IPS DF 6.9 (cell line): ENCODE results near the gene BCAS3.

Experiments
- DNase-seq: peaks from one replicate; pipeline ENCODE4 v3.0.0-alpha.2; 2013; ENCODE audit warnings: low read depth, low spot score
- H3K27ac ChIP-seq: one replicate; pipeline ENCODE4 v1.5.1; 2013; ENCODE audit warnings: low read length, control low read depth
- H3K27me3 ChIP-seq: 2 replicates; pipeline ENCODE4 v1.6.1; 2013; ENCODE audit warnings: mild to moderate bottlenecking, low read length; ENCODE audit not compliant: control insufficient read depth, insufficient read depth
- H3K36me3 ChIP-seq: 2 replicates; pipeline ENCODE4 v1.6.1; 2013; ENCODE audit warnings: low read length; ENCODE audit not compliant: control insufficient read depth, insufficient read depth
- H3K4me1 ChIP-seq: 2 replicates; pipeline ENCODE4 v1.6.1; 2013; ENCODE audit warnings: low read length; ENCODE audit not compliant: control insufficient read depth, insufficient read depth
- H3K4me3 ChIP-seq: 2 replicates; pipeline ENCODE4 v1.5.1; 2013; ENCODE audit warnings: mild to moderate bottlenecking, low read length
- H3K9me3 ChIP-seq: 2 replicates; pipeline ENCODE4 v1.6.1; 2013; ENCODE audit warnings: low read length, inconsistent platforms; ENCODE audit not compliant: control insufficient read depth, insufficient read depth
- WGBS: extraction: QIAGEN DNeasy Blood & Tissue Kit; methylation state at CpG from one replicate; pipeline ENCODE4 v1.1.7; 2013; ENCODE audit warnings: mixed read lengths, missing lambda C conversion rate; ENCODE audit not compliant: insufficient read length, insufficient coverage; 5-methylcytosine and 5-hydroxymethylcytosine counted together

BCAS3 gene

DNA sequence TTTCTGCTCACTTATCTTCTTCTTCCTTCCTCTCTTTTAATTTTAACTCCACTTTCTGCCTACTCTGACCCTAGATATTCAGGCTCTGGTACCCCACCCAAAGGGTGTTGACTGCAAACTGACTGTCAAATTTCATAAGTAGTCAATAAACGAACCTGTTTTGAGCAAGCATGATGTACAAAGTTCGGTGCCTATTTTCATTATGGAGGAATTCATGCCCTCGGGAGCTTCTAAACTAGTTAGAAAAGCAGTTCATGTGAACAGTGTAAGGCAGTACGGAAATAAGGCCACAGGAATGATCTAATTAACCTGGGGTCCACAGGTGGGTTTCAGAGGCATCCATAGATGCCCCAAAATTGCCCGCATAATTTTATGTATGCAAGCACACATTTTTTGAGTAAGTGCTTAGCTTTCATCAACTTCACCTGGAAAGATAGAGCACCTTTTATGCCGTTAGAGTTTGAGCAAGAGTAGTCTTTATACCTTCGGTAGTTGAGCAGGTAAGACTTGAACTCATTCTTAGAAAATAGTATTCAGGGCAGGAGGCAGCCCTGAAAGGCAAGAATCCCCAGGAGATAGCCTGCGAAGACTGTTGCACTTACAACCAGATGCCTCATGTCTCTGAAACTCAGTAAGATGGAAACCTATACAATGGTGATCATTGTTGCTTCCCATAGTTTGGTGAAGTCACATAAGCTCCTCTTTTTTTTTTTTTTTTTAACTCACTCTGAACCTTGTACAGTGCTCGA, 685.4 kb downstream of the BCAS3 start:
- WGBS = no CpG with 5 or more reads among the region's 9 CpGs
- Histone ChIP-seq H3K4me1 (no peaks in the 10 kb centered on the region), H3K36me3 (no peaks in the 10 kb centered on the region), H3K4me3 (no peak overlapping the region), H3K27ac (no peak overlapping the region), H3K9me3 (no peaks in the 10 kb centered on the region), H3K27me3 (no peaks in the 10 kb centered on the region)
- no peak for DNase-seq

DNA sequence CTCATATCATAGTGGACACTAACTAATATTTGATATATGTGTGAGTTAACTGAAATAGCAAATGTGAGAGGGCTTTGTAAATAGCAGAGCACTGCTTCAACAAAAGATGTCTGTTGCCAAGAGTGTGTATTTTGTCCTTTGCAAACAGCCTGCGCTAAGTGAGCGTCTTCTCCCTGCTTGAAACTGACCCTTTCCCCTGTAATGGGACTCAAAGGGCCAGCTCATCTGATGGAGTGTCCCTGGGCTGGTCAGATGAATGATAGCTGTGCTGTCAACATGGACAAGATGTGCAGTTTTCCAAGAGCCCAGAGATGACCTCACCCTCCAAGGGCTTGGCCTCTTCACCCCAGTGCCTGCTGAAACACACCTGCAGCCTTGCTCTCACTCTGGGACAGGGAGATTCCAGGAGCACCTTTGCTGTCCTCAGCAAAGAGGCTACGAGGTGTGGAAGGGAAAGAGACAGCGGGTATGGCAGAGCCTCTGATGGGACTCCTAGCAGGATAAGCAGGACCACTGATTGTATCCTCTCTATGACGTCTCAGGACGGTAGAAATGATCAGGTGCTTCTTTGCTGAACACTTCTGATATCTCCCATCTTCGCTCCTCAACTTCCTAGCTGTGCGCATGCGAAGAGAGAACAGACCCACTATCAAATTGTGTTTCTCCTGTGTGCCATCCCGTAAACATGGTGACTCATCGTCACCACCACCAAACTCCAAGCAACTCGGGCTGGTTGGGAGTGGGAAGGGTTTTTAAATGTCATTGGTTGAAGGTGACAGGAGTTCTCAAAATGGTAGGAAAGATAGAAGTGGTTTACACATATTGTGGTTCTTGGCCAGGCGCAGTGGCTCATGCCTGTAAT, 686.2 kb downstream of the BCAS3 start:
- no peaks in the 10 kb centered on the region for H3K36me3 ChIP-seq
- H3K4me1 ChIP-seq = no peaks in the 10 kb centered on the region; the same call in 1 of the 2 replicates
- no CpG with 5 or more reads among the region's 13 CpGs for WGBS
- no peak overlapping the region for H3K4me3 ChIP-seq
- no peaks in the 10 kb centered on the region for H3K9me3 ChIP-seq
- H3K27ac ChIP-seq = no peak overlapping the region
- no peaks in the 10 kb centered on the region for H3K27me3 ChIP-seq
- no peak for DNase-seq

DNA sequence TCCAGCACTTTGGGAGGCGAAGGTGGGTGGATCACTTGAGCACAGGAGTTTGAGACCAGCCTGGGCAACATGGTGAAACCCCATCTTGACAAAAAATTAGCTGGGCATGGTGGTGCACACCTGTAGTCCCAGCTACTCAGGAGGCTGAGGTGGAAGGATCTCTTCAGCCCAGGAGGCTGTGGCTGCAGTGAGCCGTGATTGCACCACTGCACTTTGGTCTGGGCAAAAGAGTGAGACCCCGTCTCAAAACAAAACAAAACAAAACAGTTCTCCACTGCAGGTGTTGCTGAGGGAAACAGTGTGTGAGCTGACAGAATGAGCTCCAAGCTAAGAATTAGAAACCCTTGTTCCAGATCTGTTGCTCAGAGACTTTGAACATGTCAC, 686.8 kb downstream of the BCAS3 start:
- no peak overlapping the region for H3K27ac ChIP-seq
- H3K27me3 ChIP-seq = no peaks in the 10 kb centered on the region
- no peaks in the 10 kb centered on the region; the same call in 1 of the 2 replicates for H3K4me1 ChIP-seq
- H3K9me3 ChIP-seq = no peaks in the 10 kb centered on the region
- DNase-seq = no peak
- H3K4me3 ChIP-seq = no peak overlapping the region
- no CpG with 5 or more reads among the region's 3 CpGs for WGBS
- no peaks in the 10 kb centered on the region for H3K36me3 ChIP-seq

DNA sequence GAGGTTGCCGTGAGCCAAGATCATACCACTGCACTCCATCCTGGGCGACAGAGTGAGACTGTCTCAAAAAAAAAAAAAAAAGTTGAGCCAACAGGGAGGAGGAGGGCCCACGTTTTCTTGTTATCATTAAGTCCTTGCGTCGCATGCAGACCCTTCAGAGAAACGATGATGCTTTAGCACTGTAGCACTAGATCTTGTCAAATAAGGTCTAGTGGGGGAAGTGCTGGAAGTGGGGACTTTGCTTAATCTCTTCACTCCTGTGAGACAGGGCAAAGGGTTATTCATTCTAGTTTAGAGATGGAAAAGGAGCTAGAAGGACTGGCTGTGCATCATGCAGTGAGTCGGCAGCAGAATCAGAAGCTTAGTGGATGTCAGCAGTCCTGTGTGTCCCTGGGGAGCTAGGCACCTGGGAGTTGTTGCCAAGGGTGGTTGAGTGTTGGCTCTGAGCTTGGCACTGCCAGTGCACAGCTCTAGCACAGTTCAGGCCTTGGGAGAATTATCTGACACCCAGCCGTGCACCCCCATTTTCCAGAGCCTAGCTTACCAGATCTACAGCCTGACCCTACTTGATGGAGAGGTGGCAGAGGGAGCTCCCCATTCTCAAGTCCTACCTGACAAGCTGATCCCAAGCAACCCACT, 688.5 kb downstream of the BCAS3 start:
- H3K27ac ChIP-seq = no peak overlapping the region
- DNase-seq = no peak
- no peaks in the 10 kb centered on the region for H3K36me3 ChIP-seq
- no peaks in the 10 kb centered on the region for H3K9me3 ChIP-seq
- WGBS = no CpG with 5 or more reads among the region's 8 CpGs
- no peaks in the 10 kb centered on the region for H3K27me3 ChIP-seq
- no peak overlapping the region for H3K4me3 ChIP-seq
- H3K4me1 ChIP-seq = no peaks in the 10 kb centered on the region; the same call in 1 of the 2 replicates

DNA sequence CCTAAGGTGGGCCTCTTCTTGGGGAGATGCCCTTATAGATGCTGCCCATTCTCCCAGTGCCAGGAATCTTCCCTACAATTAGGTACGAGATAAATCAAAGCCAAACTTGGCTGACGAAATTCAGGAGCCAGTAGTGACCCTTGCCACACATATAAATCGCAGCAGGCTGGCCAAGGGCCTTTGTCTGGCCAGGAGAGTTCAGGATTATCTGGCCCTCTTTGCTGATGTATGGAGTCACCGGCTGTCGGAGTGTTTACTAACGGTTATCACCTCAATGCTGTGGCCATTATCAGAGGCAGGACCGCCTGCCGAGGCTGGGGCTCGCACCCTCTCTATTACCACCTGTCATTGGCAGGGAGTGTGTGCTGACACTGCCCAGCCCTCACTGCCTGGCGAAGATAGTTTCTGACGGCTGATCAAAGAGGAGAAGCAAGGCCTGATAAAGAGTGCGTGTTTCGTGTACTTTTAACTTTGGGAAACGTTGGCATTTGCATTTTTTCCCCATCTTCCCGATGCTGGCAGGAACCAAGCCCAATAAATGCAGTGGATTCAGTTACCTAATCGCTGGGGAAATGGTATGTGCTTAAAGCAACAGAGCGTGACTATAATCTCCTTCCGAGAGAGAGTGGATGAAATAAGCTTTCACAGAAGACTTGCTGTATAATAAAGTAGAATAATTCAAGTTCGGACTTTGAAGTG, 689.2 kb downstream of the BCAS3 start:
- no CpG with 5 or more reads among the region's 19 CpGs for WGBS
- H3K27ac ChIP-seq = no peak overlapping the region
- H3K27me3 ChIP-seq = no peaks in the 10 kb centered on the region
- H3K9me3 ChIP-seq = no peaks in the 10 kb centered on the region
- H3K4me3 ChIP-seq = no peak overlapping the region
- DNase-seq = no peak
- no peaks in the 10 kb centered on the region; the same call in 1 of the 2 replicates for H3K4me1 ChIP-seq
- no peaks in the 10 kb centered on the region for H3K36me3 ChIP-seq

DNA sequence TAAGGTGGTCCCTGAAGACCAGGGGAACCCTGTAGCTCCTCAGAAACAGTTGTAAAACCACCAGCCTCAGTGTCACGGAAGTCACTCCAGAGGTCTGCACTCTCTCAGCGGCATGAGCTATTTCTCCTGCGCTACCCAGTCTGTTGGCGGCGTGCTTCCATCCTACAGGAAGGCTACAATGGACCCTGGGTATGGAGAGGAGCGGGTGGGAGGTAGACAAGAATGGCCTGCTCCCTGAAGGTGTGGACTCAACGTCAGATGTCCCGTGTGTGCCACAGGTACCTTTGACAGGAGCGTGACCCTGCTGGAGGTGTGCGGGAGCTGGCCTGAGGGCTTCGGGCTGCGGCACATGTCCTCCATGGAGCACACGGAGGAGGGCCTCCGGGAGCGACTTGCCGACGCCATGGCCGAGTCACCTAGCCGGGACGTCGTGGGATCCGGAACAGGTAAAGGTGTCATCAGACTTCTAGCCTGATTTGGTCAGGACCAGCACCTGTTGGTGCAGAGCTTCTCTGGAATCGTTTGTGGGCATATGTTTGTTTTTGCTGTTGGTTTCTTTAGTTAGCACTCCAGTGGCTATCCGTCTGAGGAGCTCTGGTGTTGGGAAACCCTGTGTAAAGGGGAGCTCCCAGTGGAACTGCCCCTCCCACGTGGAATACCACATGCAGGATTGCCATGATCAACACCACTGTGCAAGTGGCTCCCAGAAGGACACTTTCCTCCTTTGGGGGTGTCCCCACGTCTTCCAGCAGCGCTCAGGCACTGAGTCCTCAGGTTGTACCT, 690.6 kb downstream of the BCAS3 start:
- Histone ChIP-seq H3K36me3 (no peaks in the 10 kb centered on the region), H3K9me3 (no peaks in the 10 kb centered on the region), H3K27me3 (no peaks in the 10 kb centered on the region), H3K4me3 (no peak overlapping the region), H3K4me1 (no peaks in the 10 kb centered on the region; the same call in 1 of the 2 replicates), H3K27ac (no peak overlapping the region)
- DNase-seq = no peak
- WGBS = no CpG with 5 or more reads among the region's 27 CpGs

DNA sequence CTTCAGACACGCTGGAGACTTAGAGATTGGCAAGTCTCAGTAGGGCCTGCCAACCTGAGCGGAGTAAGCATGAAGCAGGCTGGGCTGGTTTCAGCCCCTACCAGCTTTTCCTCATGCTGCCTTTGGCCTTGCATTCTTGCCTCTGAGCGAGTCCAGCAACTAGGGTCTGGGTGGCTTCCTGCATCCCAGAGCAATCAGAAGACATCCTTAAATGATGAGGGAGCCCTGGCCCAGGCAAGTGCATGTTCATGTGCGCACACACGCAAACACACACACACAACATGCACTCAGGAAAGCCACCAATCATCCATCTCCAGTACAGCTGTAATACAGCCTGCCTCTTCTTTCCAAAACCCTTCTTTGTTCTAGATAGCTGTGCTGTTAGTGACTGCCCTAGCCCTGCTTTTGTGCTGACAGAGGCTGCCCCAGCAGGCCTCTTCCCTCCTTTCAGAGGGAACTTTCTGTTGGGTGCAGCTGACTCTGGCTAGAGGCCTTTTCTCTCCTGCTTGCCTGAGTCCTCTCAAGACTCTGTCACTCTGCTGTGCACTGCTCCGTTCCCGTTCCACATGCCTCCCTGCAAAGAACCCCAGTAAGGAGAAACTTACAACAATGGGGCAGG, 691.3 kb downstream of the BCAS3 start:
- no peak for DNase-seq

GRCh38 chr17:61369751-61370150, 692.1 kb downstream of the BCAS3 start:
- no peak overlapping the region for H3K27ac ChIP-seq
- H3K36me3 ChIP-seq = no peaks in the 10 kb centered on the region
- whole genome bisulfite sequencing = no CpG with 5 or more reads among the region's 10 CpGs
- H3K4me1 ChIP-seq = no peaks in the 10 kb centered on the region; the same call in 1 of the 2 replicates
- H3K9me3 ChIP-seq = no peaks in the 10 kb centered on the region
- no peak overlapping the region for H3K4me3 ChIP-seq
- DNase-seq = no peak
- no peaks in the 10 kb centered on the region for H3K27me3 ChIP-seq

More for the DNA sequence above, 691.3 kb downstream of the BCAS3 start:
- Histone ChIP-seq H3K9me3 (no peaks in the 10 kb centered on the region), H3K27me3 (no peaks in the 10 kb centered on the region), H3K4me3 (no peak overlapping the region), H3K4me1 (no peaks in the 10 kb centered on the region; the same call in 1 of the 2 replicates), H3K36me3 (no peaks in the 10 kb centered on the region), H3K27ac (no peak overlapping the region)
- WGBS = no CpG with 5 or more reads among the region's 7 CpGs

- WGBS = no CpG with 5 or more reads among the region's 1 CpG
- H3K4me1 ChIP-seq = no peaks in the 10 kb centered on the region; the same call in 1 of the 2 replicates
- no peak overlapping the region for H3K27ac ChIP-seq
- no peak overlapping the region for H3K4me3 ChIP-seq
- DNase-seq = no peak
- H3K36me3 ChIP-seq = no peaks in the 10 kb centered on the region
- no peaks in the 10 kb centered on the region for H3K9me3 ChIP-seq
- H3K27me3 ChIP-seq = no peaks in the 10 kb centered on the region
Observed at GRCh38 chr17:61371179-61371578, 693.5 kb downstream of the BCAS3 start.
